Fibroblast of lung (primary cell): ENCODE data around the gene RAB10.

ENCODE experiments used
- CTCF ChIP-seq, 2 donors: IDR thresholded peaks in 1 of 2; conservative IDR thresholded peaks in 1 of 2; 1 replicate in 1 of 2; 2 replicates in 1 of 2; pipeline ENCODE4 v1.5.1; 2011 to 2012; ENCODE audit warnings: low read length in 2 of 2, control low read depth in 1 of 2, inconsistent platforms in 1 of 2, low read depth in 1 of 2, mild to moderate bottlenecking in 1 of 2
- EZH2 ChIP-seq: IDR thresholded peaks from 2 replicates; pipeline ENCODE4 v1.5.1; 2012; ENCODE audit warnings: low read length, control low read depth, mild to moderate bottlenecking; ENCODE audit errors: missing control alignments

- TF ChIP-seq CTCF (conservative IDR thresholded peaks at IDR 0.05 in 1 of 2, IDR thresholded peaks at IDR 0.05 in 1 of 2; ENCODE audit: low read depth in 1 of 2, low read length in 2 of 2) = no peak
- TF ChIP-seq EZH2 = no peak
Measured at GRCh38 chr2:26024260-26024659, 9.6 kb upstream of the RAB10 start.
